ENCODE measurements around the gene BCL2L1. TPM values are rescaled to one million over a fixed set of nuclear protein-coding genes. Genes with fewer than 3 reads are reported as not detected.

The BCL2L1 gene
- polyA plus RNA-seq, 1 of the 3 experiments (the other 2 are of a cell fraction), result 99.9 TPM

DNA sequence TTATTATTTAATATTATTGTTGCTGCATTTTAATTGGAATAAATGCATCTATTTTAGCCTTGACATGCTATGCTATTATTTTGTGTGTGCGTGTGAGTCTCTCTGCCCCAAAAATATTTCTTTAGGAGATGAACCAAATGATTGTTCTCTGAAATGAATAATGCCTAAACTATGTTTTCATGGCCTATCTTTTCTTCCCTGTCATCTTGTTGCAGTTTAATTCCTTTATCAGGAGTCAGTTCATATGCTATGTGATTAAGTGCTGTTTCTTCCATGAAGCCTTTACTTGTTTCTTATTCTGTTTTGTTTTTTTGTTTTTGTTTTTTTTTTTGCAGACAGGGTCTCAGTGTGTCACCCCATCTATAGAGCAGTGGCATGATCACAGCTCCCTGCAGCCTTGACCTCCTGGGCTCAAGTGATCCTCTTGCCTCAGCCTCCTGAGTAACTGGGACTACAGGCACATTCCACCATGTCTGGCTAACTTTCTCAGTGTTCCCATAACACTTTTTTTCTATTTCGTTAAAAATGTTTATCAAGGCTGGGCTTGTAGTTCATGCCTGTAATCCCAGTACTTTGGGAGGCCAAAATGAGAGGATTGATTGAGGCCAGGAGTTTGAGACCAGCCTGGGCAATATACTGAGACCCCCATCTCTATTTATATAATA lies 42.1 kb upstream of the BCL2L1 start (continued):
- TF ChIP-seq, protein P1, sequence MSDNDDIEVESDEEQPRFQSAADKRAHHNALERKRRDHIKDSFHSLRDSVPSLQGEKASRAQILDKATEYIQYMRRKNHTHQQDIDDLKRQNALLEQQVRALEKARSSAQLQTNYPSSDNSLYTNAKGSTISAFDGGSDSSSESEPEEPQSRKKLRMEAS (IDR thresholded peaks at IDR 0.05; ENCODE audit: low read depth), result no peak
- TF ChIP-seq TEAD4 (IDR thresholded peaks at IDR 0.05; ENCODE audit: borderline replicate concordance, insufficient read depth) (peak; percentile 11; the same call in 1 of the 2 replicates), YY1 (IDR thresholded peaks at IDR 0.05; ENCODE audit: low read depth) (no peak), TAF1 (IDR thresholded peaks at IDR 0.05; ENCODE audit: borderline replicate concordance, low read depth, low read length) (no peak), SIN3A (IDR thresholded peaks at IDR 0.05; ENCODE audit: borderline replicate concordance, low read depth, low read length) (no peak), ELF1 (IDR thresholded peaks at IDR 0.05) (no peak), RFX5 (IDR thresholded peaks at IDR 0.05; ENCODE audit: low read length) (no peak), EP300 (IDR thresholded peaks at IDR 0.05; ENCODE audit: borderline replicate concordance in 1 of 2, low read depth in 1 of 2, low read length in 1 of 2) (no peak), TCF12 (IDR thresholded peaks at IDR 0.05) (peak; percentile 24; the same call in 1 of the 2 replicates), GABPA (IDR thresholded peaks at IDR 0.05; ENCODE audit: low read depth) (no peak), POLR2AphosphoS5 (IDR thresholded peaks at IDR 0.05; ENCODE audit: low read depth, low read length) (no peak), NRF1 (IDR thresholded peaks at IDR 0.05; ENCODE audit: low read depth, low read length) (no peak), SMC3 (IDR thresholded peaks at IDR 0.05; ENCODE audit: low read depth, low read length) (no peak), NFIC (IDR thresholded peaks at IDR 0.05; ENCODE audit: borderline replicate concordance) (no peak), EZH2phosphoT487 (IDR thresholded peaks at IDR 0.05; ENCODE audit: borderline replicate concordance, low read depth) (no peak), RAD21 (IDR thresholded peaks at IDR 0.05; ENCODE audit: low read length) (no peak)
- TF ChIP-seq, protein P2, sequence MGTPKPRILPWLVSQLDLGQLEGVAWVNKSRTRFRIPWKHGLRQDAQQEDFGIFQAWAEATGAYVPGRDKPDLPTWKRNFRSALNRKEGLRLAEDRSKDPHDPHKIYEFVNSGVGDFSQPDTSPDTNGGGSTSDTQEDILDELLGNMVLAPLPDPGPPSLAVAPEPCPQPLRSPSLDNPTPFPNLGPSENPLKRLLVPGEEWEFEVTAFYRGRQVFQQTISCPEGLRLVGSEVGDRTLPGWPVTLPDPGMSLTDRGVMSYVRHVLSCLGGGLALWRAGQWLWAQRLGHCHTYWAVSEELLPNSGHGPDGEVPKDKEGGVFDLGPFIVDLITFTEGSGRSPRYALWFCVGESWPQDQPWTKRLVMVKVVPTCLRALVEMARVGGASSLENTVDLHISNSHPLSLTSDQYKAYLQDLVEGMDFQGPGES (IDR thresholded peaks at IDR 0.05; ENCODE audit: low read depth, low read length), result no peak
- TF ChIP-seq, protein P3, sequence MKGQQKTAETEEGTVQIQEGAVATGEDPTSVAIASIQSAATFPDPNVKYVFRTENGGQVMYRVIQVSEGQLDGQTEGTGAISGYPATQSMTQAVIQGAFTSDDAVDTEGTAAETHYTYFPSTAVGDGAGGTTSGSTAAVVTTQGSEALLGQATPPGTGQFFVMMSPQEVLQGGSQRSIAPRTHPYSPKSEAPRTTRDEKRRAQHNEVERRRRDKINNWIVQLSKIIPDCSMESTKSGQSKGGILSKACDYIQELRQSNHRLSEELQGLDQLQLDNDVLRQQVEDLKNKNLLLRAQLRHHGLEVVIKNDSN (IDR thresholded peaks at IDR 0.05; ENCODE audit: borderline replicate concordance, low read depth), result no peak
- TF ChIP-seq, protein P4, sequence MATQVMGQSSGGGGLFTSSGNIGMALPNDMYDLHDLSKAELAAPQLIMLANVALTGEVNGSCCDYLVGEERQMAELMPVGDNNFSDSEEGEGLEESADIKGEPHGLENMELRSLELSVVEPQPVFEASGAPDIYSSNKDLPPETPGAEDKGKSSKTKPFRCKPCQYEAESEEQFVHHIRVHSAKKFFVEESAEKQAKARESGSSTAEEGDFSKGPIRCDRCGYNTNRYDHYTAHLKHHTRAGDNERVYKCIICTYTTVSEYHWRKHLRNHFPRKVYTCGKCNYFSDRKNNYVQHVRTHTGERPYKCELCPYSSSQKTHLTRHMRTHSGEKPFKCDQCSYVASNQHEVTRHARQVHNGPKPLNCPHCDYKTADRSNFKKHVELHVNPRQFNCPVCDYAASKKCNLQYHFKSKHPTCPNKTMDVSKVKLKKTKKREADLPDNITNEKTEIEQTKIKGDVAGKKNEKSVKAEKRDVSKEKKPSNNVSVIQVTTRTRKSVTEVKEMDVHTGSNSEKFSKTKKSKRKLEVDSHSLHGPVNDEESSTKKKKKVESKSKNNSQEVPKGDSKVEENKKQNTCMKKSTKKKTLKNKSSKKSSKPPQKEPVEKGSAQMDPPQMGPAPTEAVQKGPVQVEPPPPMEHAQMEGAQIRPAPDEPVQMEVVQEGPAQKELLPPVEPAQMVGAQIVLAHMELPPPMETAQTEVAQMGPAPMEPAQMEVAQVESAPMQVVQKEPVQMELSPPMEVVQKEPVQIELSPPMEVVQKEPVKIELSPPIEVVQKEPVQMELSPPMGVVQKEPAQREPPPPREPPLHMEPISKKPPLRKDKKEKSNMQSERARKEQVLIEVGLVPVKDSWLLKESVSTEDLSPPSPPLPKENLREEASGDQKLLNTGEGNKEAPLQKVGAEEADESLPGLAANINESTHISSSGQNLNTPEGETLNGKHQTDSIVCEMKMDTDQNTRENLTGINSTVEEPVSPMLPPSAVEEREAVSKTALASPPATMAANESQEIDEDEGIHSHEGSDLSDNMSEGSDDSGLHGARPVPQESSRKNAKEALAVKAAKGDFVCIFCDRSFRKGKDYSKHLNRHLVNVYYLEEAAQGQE (IDR thresholded peaks at IDR 0.05; ENCODE audit: low read depth, low read length), result no peak

Measured in SK-N-SH (cell line).